Activated CD4-positive, alpha-beta T cell treated with anti-CD3 and anti-CD28 coated beads for 36 hours (primary cell): ENCODE data around the gene FCN1. TPM values are rescaled to one million over a fixed set of nuclear protein-coding genes. Genes with fewer than 3 reads are reported as not detected.

Experiments
- ATAC-seq: fragments of 200-7000 bp; cut with Tn5 transposase; one replicate; pipeline ENCODE4 v1.10.0; 2021; ENCODE audit warnings: mild to moderate bottlenecking, moderate library complexity
- CTCF ChIA-PET: fragments of 350-600 bp; sonication (Branson Sonifier 250); formaldehyde crosslinking; loops from one replicate; lab custom pipeline; 2021; ENCODE audit warnings: antibody characterized with exemption; lab: Charles Lee
- POLR2A ChIA-PET: fragments of 350-600 bp; sonication (Branson Sonifier 250); formaldehyde crosslinking; loops from one replicate; lab custom pipeline; 2021; ENCODE audit warnings: antibody characterized with exemption, inconsistent platforms; lab: Charles Lee
- DNase-seq: peaks from one replicate; pipeline ENCODE4 v3.0.0-alpha.2; 2020
- H3K27ac Mint-ChIP-seq: one replicate; pipeline ENCODE4 v1.8.0; 2021; ENCODE audit warnings: mixed read lengths
- H3K27me3 Mint-ChIP-seq: one replicate; pipeline ENCODE4 v1.8.0; 2021; ENCODE audit warnings: mixed read lengths
- H3K36me3 Mint-ChIP-seq: one replicate; pipeline ENCODE4 v1.8.0; 2021; ENCODE audit warnings: low read depth, mixed read lengths
- H3K4me1 Mint-ChIP-seq: one replicate; pipeline ENCODE4 v1.8.0; 2021; ENCODE audit warnings: mixed read lengths
- H3K4me3 Mint-ChIP-seq: one replicate; pipeline ENCODE4 v1.8.0; 2021; ENCODE audit warnings: mild to moderate bottlenecking, moderate library complexity, mixed read lengths
- H3K9me3 Mint-ChIP-seq: one replicate; pipeline ENCODE4 v1.8.0; 2021; ENCODE audit warnings: low read depth, mixed read lengths
- intact Hi-C, 2 experiments: fragments of 100-400 bp; cut with DNase I in 1 of 2; cut with micrococcal nuclease in 1 of 2; formaldehyde crosslinking; loops; one replicate each; pipeline versions ENCODE4 v1.14.2 to v1.15.1; 2022 to 2024; cut with DNase I, micrococcal nuclease
- total RNA-seq, 2 experiments: library from RNA; stranded (reverse); gene quantifications; one replicate each; pipeline ENCODE4 v1.2.3, GENCODE V29; 2021

FCN1 gene
- total RNA-seq, 2 experiments from 2014 or later: not detected

DNA sequence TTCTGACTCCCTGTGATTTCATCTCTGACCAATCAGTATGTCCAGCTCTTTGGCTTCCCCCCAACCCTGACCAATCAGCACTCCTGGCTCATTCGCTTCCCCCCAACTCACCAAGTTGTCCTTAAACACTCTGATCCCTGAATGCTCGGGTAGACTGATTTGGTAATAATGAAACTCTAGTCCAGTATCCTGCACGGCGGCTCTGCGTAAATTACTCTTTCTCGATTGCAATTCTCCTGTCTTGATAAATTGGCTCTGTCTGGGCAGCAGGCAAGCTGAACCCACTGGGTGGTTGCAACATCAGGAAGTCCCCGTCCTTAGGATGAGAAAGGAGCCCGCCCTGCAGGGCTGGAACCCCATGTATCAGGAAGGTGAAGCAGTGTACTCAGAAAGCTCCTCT, 26.7 kb downstream of the FCN1 start:
- H3K36me3 Mint-ChIP-seq: no peaks in the 10 kb centered on the region
- intact Hi-C loops: no loop called here
- H3K9me3 Mint-ChIP-seq: peaks cover 6% of the 10 kb centered on the region
- H3K27me3 Mint-ChIP-seq: peaks cover 7% of the 10 kb centered on the region
- H3K27ac Mint-ChIP-seq: no peak overlapping the region
- POLR2A ChIA-PET: no interaction called here
- DNase-seq: no peak
- no peak for ATAC-seq
- CTCF ChIA-PET: interaction anchor here (0.6 kb wide), 1 partner anchor 711 kb away, joined by 3 read pairs; no protein-coding TSS in a partner anchor
- H3K4me3 Mint-ChIP-seq: no peak overlapping the region
- no peaks in the 10 kb centered on the region for H3K4me1 Mint-ChIP-seq

DNA sequence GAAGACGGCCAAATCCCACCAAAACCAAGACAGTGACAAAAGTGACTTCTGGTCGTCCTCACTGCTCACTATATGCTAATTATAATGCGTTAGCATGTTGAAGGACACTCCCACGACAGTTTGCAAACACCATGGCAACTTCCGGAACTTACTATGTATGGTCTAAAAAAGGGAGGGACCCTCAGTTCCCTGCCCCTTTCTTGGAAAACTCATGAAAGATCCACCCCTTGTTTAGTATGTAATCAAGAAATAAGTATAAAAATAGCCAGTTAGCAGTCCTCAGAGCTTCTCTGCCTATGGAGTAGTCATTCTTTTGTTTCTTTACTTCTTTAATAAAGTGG, 27.6 kb downstream of the FCN1 start:
- Mint-ChIP-seq H3K36me3 (no peaks in the 10 kb centered on the region), H3K4me3 (no peak overlapping the region), H3K27me3 (peaks cover 4% of the 10 kb centered on the region), H3K4me1 (no peaks in the 10 kb centered on the region), H3K27ac (no peak overlapping the region), H3K9me3 (peaks cover 4% of the 10 kb centered on the region)
- ATAC-seq (no peak), DNase-seq (no peak)
- ChIA-PET POLR2A (no interaction called here), CTCF (no interaction called here)
- intact Hi-C loops: no loop called here

DNA sequence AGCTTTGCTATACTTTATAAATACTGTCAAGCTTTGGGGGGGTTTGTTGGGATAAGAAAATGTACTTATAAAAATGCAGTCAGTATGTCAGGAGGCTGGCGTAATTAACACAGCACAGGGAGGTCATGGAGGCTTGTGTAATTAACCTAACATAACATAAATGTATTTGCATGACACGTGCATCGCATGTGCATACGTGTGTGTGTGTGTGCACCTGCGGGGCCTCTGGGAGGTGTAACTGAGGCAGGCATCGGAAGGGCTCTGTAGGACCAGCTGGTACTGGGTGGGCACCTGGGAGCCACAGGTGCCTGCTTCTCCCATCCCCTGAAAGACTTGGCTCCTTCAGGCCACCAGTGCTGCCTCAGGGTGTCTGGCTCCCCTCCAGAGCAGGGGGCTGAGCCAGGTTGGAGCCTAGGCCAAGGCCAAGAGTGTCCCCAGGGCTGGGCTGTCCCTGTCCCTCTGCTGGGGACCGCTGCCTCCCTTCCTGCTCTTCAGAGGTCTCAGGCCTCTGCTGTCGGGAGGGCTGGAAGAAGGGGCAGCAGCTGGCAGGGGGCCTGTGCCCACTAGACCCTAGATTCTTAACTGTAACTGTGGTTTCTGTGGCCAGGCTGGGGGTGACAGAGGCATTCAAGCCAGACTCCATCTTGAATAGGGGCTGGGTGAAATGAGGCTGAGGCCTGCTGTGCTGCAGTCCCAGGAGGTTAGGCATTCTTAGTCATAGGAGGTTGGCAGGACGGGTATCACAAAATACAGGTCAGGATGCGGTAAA, 28.1 kb downstream of the FCN1 start:
- Mint-ChIP-seq H3K27ac (no peak overlapping the region), H3K27me3 (peaks cover 3% of the 10 kb centered on the region), H3K4me1 (no peaks in the 10 kb centered on the region), H3K9me3 (no peaks in the 10 kb centered on the region), H3K4me3 (no peak overlapping the region), H3K36me3 (no peaks in the 10 kb centered on the region)
- DNase-seq: no peak
- ATAC-seq: no peak
- intact Hi-C loops: no loop called here
- POLR2A ChIA-PET: no interaction called here
- CTCF ChIA-PET: no interaction called here

DNA sequence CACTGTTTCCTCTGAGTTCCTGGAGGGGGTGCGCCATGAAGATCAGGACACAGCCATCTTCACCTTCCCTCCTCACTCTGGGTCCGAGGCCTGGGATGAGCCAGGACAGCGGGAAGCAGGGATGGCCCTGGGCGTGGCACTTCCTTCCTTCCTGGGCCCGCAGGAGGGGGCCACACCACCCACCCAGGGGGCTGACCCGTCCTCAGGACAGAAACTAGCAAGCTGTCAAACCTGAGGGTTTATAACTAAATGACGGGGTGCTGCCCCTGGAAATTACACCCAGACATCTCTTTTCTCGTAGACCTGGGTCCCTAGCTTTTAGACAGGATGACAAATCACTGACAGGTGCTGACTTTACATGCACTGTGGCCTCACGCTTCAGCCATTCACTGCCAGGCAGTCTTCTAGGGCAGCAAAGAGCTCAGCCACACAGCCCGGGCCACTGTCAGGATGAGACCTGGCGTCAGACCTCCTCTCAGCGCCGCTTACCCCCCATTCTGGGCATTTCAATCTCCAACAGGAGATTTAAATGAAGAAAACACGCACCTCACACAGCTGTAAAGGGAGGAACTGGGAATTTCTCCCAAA, 29.0 kb downstream of the FCN1 start:
- Mint-ChIP-seq H3K9me3 (no peaks in the 10 kb centered on the region), H3K27ac (no peak overlapping the region), H3K4me3 (no peak overlapping the region), H3K4me1 (no peaks in the 10 kb centered on the region), H3K36me3 (no peaks in the 10 kb centered on the region), H3K27me3 (peaks cover under 1% of the 10 kb centered on the region)
- intact Hi-C loops: no loop called here
- POLR2A ChIA-PET: no interaction called here
- ATAC-seq (no peak), DNase-seq (no peak)
- CTCF ChIA-PET: no interaction called here

DNA sequence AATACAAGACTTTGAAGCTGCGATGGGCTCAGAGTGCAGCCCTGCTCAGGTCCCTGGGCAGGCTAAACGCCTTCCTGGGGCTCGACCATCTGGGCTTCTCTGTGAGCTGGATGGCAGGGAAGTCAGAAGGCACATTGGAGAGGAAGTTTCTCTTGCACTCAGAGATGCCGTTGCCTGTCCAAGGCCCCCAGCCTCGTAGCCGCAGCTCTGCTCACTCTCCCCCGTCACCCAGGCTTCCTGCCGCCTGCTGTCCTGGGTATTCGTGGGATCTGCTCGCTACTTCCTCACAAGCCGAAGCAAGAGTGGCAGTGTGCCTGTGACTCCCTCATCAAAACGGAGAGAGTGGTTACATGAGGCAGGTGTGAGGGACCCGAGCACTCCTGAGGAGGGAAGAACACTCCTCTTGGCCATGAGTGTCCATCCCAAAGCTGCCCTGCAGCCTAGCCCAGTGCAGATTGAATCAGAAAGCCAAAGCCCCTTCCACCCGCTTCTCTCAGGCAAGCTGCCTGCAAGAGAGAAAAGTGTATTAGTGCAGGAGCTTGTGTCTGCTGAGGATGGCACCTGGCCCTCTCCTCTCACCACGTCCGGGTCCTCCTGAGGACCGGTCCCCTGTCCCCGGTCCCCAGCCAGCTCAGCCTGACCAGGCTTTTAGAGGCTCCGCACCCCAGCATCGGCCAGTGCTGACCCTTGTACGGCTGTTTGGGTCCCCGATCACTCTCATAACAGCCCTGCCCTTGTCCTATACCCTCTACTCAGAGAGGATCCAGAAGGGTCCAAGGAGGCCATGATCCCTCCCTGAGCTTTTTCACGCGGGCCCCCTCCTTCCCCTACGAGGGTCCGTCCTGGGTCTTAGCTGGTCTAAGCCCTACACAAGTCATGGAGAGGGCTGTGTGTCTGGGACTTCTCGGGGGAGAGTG, 29.8 kb downstream of the FCN1 start:
- Mint-ChIP-seq H3K9me3 (no peaks in the 10 kb centered on the region), H3K27ac (no peak overlapping the region), H3K4me1 (no peaks in the 10 kb centered on the region), H3K27me3 (no peaks in the 10 kb centered on the region), H3K36me3 (no peaks in the 10 kb centered on the region), H3K4me3 (no peak overlapping the region)
- no peak for ATAC-seq
- CTCF ChIA-PET: no interaction called here
- POLR2A ChIA-PET: no interaction called here
- DNase-seq: no peak
- intact Hi-C loops: no loop called here

DNA sequence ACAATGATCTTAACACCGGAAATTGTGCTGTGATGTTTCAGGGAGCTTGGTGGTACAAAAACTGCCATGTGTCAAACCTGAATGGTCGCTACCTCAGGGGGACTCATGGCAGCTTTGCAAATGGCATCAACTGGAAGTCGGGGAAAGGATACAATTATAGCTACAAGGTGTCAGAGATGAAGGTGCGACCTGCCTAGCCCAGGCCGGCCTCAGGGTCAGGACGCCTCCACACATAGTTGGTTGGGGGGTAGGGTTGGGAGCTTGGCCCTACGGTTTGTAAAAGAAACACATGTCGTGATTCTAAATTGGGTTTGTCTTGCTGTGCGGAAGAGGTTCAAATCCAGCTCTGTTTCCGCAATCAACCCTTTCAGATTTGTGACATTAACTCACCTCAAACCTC, 30.5 kb downstream of the FCN1 start:
- Mint-ChIP-seq H3K27me3 (no peaks in the 10 kb centered on the region), H3K4me3 (no peak overlapping the region), H3K36me3 (no peaks in the 10 kb centered on the region), H3K9me3 (no peaks in the 10 kb centered on the region), H3K4me1 (no peaks in the 10 kb centered on the region), H3K27ac (no peak overlapping the region)
- CTCF ChIA-PET: no interaction called here
- ATAC-seq (no peak), DNase-seq (no peak)
- intact Hi-C loops: no loop called here
- POLR2A ChIA-PET: no interaction called here

DNA sequence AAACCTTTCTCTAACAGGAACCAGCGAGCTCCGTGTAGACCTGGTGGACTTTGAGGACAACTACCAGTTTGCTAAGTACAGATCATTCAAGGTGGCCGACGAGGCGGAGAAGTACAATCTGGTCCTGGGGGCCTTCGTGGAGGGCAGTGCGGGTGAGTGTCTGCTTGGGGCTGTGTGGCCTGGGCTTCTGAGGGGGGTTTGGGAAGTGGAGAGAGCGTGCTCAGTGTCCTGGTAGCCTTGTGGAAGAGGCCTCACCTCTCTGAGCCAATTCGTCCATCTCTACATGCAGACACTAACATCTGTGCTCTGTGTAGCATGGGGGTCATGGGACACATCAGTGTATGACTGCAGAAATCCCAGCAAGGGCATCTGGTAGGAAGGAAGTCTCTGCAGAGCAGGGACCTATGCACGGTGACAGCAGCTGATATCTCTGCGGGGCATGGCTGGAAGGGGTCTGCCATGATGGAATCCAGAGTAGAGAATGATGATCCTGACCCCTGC, 31.2 kb downstream of the FCN1 start:
- intact Hi-C loops: no loop called here
- Mint-ChIP-seq H3K27me3 (no peaks in the 10 kb centered on the region), H3K27ac (no peak overlapping the region), H3K9me3 (no peaks in the 10 kb centered on the region), H3K4me3 (no peak overlapping the region), H3K4me1 (no peaks in the 10 kb centered on the region), H3K36me3 (no peaks in the 10 kb centered on the region)
- no peak for ATAC-seq
- ChIA-PET POLR2A (no interaction called here), CTCF (no interaction called here)
- DNase-seq: no peak

DNA sequence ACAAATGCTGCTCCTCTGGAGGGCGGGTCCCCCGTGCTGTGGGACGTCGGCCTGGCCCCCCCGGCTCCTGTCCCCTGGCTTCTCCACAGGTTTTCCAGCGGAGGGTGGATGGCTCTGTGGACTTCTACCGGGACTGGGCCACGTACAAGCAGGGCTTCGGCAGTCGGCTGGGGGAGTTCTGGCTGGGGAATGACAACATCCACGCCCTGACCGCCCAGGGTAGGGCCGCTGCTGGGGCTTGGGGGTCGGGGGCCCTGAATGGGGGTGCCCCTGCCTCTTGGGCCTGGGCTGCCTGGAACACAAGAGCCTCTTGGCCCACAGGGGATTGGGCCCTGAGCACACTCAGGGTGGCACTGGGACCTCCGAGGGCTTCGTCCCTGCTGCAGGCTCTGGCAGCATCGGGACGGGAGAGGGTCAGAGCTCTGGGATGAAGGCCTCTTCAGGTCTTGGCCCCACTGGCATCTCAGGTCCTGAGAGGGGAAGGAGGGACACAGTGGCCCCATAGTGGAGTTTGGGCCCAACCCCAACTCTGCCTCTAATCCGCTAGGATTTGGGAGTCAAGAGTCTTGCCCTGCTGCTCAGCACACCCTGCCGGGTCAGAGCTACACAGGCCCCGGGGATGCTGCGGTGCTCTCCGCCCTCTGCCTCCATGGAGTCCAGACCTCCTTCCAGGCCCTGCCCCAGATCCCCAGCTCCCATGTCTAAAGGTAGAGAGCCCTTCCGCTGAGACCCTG, 31.9 kb downstream of the FCN1 start:
- H3K27me3 Mint-ChIP-seq: no peaks in the 10 kb centered on the region
- H3K4me3 Mint-ChIP-seq: no peak overlapping the region
- ChIA-PET CTCF (no interaction called here), POLR2A (no interaction called here)
- H3K4me1 Mint-ChIP-seq: no peaks in the 10 kb centered on the region
- intact Hi-C loops: no loop called here
- H3K27ac Mint-ChIP-seq: no peak overlapping the region
- DNase-seq: no peak
- no peak for ATAC-seq
- no peaks in the 10 kb centered on the region for H3K9me3 Mint-ChIP-seq
- H3K36me3 Mint-ChIP-seq: no peaks in the 10 kb centered on the region

DNA sequence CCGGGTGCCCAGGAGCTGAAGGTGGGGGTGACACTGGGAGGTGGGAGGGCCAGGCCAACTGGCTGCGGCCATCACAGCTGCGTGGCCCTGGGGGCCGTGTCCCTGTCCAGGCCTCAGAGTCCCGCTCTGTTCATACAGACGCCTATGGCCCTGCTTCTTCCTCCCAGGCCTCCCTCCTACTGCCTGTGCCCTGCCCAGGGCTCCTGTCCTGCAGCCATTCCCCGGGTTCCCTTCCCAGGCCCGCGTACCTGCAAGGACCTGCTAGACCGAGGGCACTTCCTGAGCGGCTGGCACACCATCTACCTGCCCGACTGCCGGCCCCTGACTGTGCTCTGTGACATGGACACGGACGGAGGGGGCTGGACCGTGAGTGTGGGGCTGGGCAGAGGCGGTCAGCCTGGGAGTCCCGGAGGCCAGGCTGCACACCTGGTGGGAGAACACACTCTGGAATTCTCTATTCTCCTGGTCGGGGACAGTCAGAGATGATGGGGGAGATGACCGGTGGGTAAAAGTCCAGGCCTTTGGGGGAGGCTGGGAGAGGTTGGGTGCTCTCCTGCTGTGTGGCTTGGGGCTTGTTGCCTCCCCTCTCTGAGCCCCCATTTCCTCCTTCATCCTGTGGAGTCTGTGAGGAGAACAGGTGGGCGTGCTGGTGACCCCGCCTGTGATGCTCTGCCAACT, 32.6 kb downstream of the FCN1 start:
- POLR2A ChIA-PET: no interaction called here
- no peak for ATAC-seq
- no peak overlapping the region for H3K27ac Mint-ChIP-seq

DNA sequence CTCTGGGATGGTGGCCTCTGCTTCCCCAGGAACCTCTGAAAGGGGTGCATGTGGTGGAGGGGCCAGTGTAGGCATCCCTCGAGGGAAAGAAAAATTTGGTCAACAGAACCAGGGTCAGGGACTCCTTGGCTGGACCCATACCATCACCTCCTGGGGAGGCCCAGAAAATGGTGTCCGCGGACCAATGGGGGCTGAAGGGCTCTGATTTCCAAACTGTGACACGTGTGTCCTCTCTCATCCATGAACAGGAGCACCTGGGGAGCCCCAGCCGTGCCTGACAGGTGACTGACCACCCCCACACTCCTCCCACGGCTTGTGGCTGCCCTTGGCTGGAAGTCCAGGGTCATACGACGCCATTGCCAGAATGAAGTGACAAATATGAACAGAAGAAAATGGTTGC, 33.2 kb downstream of the FCN1 start:
- POLR2A ChIA-PET: no interaction called here
- Mint-ChIP-seq H3K4me3 (no peak overlapping the region), H3K36me3 (no peaks in the 10 kb centered on the region), H3K27me3 (no peaks in the 10 kb centered on the region), H3K27ac (no peak overlapping the region), H3K9me3 (no peaks in the 10 kb centered on the region), H3K4me1 (no peaks in the 10 kb centered on the region)
- ATAC-seq: no peak
- CTCF ChIA-PET: no interaction called here
- DNase-seq: no peak
- intact Hi-C loops: no loop called here

More for the DNA sequence above, 32.6 kb downstream of the FCN1 start:
- H3K36me3 Mint-ChIP-seq: no peaks in the 10 kb centered on the region
- no peaks in the 10 kb centered on the region for H3K9me3 Mint-ChIP-seq
- no peak overlapping the region for H3K4me3 Mint-ChIP-seq
- DNase-seq: no peak
- H3K27me3 Mint-ChIP-seq: no peaks in the 10 kb centered on the region
- intact Hi-C loops: no loop called here
- CTCF ChIA-PET: no interaction called here
- H3K4me1 Mint-ChIP-seq: no peaks in the 10 kb centered on the region
